Activated CD8-positive, alpha-beta memory T cell treated with anti-CD3 and anti-CD28 coated beads for 36 hours (primary cell): ENCODE measurements around the gene TLL2. TPM values are rescaled to one million over a fixed set of nuclear protein-coding genes. Genes with fewer than 3 reads are reported as not detected.

ENCODE experiments used
- CTCF ChIA-PET: fragments of 350-600 bp; sonication (Branson Sonifier 250); formaldehyde crosslinking; loops from one replicate; lab custom pipeline; 2021; ENCODE audit warnings: antibody characterized with exemption; lab: Charles Lee
- POLR2A ChIA-PET: fragments of 350-600 bp; sonication (Branson Sonifier 250); formaldehyde crosslinking; loops from one replicate; lab custom pipeline; 2021; ENCODE audit warnings: antibody characterized with exemption; lab: Charles Lee
- total RNA-seq, 2 experiments: library from RNA; stranded (reverse); gene quantifications; one replicate each; pipeline ENCODE4 v1.2.3, GENCODE V29; 2021

Gene TLL2
- total RNA-seq, 2 experiments from 2014 or later = not detected

- POLR2A ChIA-PET = no interaction called here
- CTCF ChIA-PET = no interaction called here
Observed at GRCh38 chr10:96441322-96441885, 72.3 kb downstream of the TLL2 start.

- ChIA-PET POLR2A (no interaction called here), CTCF (no interaction called here)
Observed at GRCh38 chr10:96440361-96441292, 73.1 kb downstream of the TLL2 start.

- ChIA-PET POLR2A (no interaction called here), CTCF (no interaction called here)
Observed at GRCh38 chr10:96439725-96440124, 74.0 kb downstream of the TLL2 start.

GRCh38 chr10:96436035-96436434, 77.7 kb downstream of the TLL2 start:
- CTCF ChIA-PET = no interaction called here
- POLR2A ChIA-PET = no interaction called here

- POLR2A ChIA-PET = no interaction called here
- CTCF ChIA-PET = no interaction called here
Observed at GRCh38 chr10:96431211-96431970, 82.3 kb downstream of the TLL2 start.

- ChIA-PET POLR2A (no interaction called here), CTCF (interaction anchor here (1.5 kb wide), 1 partner anchor 10 kb away, joined by 3 read pairs; no protein-coding TSS in a partner anchor)
Observed at GRCh38 chr10:96427291-96427690, 86.4 kb downstream of the TLL2 start.

- POLR2A ChIA-PET = no interaction called here
- CTCF ChIA-PET = no interaction called here
Observed at GRCh38 chr10:96422525-96422924, 91.2 kb downstream of the TLL2 start.

- CTCF ChIA-PET = interaction anchor here (0.5 kb wide), 1 partner anchor 114 kb away, joined by 4 read pairs; no protein-coding TSS in a partner anchor
- POLR2A ChIA-PET = no interaction called here
Observed at GRCh38 chr10:96421995-96422394, 91.7 kb downstream of the TLL2 start.

GRCh38 chr10:96420228-96421009, 93.3 kb downstream of the TLL2 start:
- CTCF ChIA-PET = no interaction called here
- POLR2A ChIA-PET = no interaction called here

- POLR2A ChIA-PET = no interaction called here
- CTCF ChIA-PET = no interaction called here
Observed at GRCh38 chr10:96419351-96419750, 94.4 kb downstream of the TLL2 start.

GRCh38 chr10:96418582-96418981, 95.1 kb downstream of the TLL2 start:
- POLR2A ChIA-PET = no interaction called here
- CTCF ChIA-PET = interaction anchor here (0.7 kb wide), 1 partner anchor 778 kb away, joined by 3 read pairs; no protein-coding TSS in a partner anchor

GRCh38 chr10:96417441-96417840, 96.3 kb downstream of the TLL2 start:
- ChIA-PET CTCF (interaction anchor here (1.0 kb wide), 1 partner anchor 10 kb away, joined by 3 read pairs; no protein-coding TSS in a partner anchor), POLR2A (no interaction called here)

GRCh38 chr10:96416643-96417042, 97.1 kb downstream of the TLL2 start:
- ChIA-PET CTCF (no interaction called here), POLR2A (no interaction called here)

GRCh38 chr10:96415891-96416554, 97.7 kb downstream of the TLL2 start:
- ChIA-PET CTCF (no interaction called here), POLR2A (no interaction called here)

GRCh38 chr10:96415150-96415890, 98.4 kb downstream of the TLL2 start:
- POLR2A ChIA-PET = no interaction called here
- CTCF ChIA-PET = no interaction called here

- POLR2A ChIA-PET = no interaction called here
- CTCF ChIA-PET = no interaction called here
Observed at GRCh38 chr10:96414303-96414702, 99.4 kb downstream of the TLL2 start.

GRCh38 chr10:96413151-96413787, 100.5 kb downstream of the TLL2 start:
- POLR2A ChIA-PET = interaction anchor here (0.5 kb wide), 1 partner anchor 38 kb away, joined by 3 read pairs; no protein-coding TSS in a partner anchor
- CTCF ChIA-PET = no interaction called here
